ENCODE measurements around the gene GCGR.

GCGR gene

GRCh38 chr17:81803728-81804558, at the start of gene GCGR:
Gene GCGR, plus strand, starts transcription at chr17:81804150. Its CDS starts 4,869 bp downstream, at chr17:81809019.
- H3K9me3 ChIP-seq (ENCODE audit: insufficient read depth, low read depth, low read length): no peaks in the 10 kb centered on the region
- no peaks in the 10 kb centered on the region for H3K4me1 ChIP-seq (ENCODE audit: insufficient read depth, low read length)
- no peak within 1 kb of the TSS for H3K27ac ChIP-seq (ENCODE audit: low read length)
- no peaks in the 10 kb centered on the region for H3K36me3 ChIP-seq (ENCODE audit: insufficient read depth, low read depth, low read length)
- peak within 1 kb of the TSS; percentile 26; the same call in 1 of the 2 replicates for H3K4me3 ChIP-seq (ENCODE audit: low read length)
- no peak within 1 kb of the TSS for H3K9ac ChIP-seq (ENCODE audit: low read depth, low read length)
- H3K27me3 ChIP-seq (ENCODE audit: insufficient read depth, low read length): peaks cover 85% of the 10 kb centered on the region

GRCh38 chr17:81792675-81793615, 11.0 kb upstream of the GCGR start:
- H3K36me3 ChIP-seq (ENCODE audit: insufficient read depth, low read depth, low read length): no peaks in the 10 kb centered on the region
- no peak overlapping the region for H3K4me3 ChIP-seq (ENCODE audit: low read length)
- no peaks in the 10 kb centered on the region for H3K27me3 ChIP-seq (ENCODE audit: insufficient read depth, low read length)
- no peak overlapping the region for H3K9ac ChIP-seq (ENCODE audit: low read depth, low read length)
- no peaks in the 10 kb centered on the region for H3K9me3 ChIP-seq (ENCODE audit: insufficient read depth, low read depth, low read length)
- no peak overlapping the region for H3K27ac ChIP-seq (ENCODE audit: low read length)
- no peaks in the 10 kb centered on the region for H3K4me1 ChIP-seq (ENCODE audit: insufficient read depth, low read length)

GRCh38 chr17:81794074-81794476, 9.9 kb upstream of the GCGR start:
- Histone ChIP-seq H3K9me3 (ENCODE audit: insufficient read depth, low read depth, low read length) (no peaks in the 10 kb centered on the region), H3K9ac (ENCODE audit: low read depth, low read length) (no peak overlapping the region), H3K4me3 (ENCODE audit: low read length) (no peak overlapping the region), H3K36me3 (ENCODE audit: insufficient read depth, low read depth, low read length) (no peaks in the 10 kb centered on the region), H3K4me1 (ENCODE audit: insufficient read depth, low read length) (no peaks in the 10 kb centered on the region), H3K27ac (ENCODE audit: low read length) (no peak overlapping the region), H3K27me3 (ENCODE audit: insufficient read depth, low read length) (no peaks in the 10 kb centered on the region)

- Histone ChIP-seq H3K4me1 (ENCODE audit: insufficient read depth, low read length) (no peaks in the 10 kb centered on the region), H3K27me3 (ENCODE audit: insufficient read depth, low read length) (no peaks in the 10 kb centered on the region), H3K27ac (ENCODE audit: low read length) (no peak overlapping the region), H3K9ac (ENCODE audit: low read depth, low read length) (no peak overlapping the region), H3K36me3 (ENCODE audit: insufficient read depth, low read depth, low read length) (no peaks in the 10 kb centered on the region), H3K4me3 (ENCODE audit: low read length) (no peak overlapping the region), H3K9me3 (ENCODE audit: insufficient read depth, low read depth, low read length) (no peaks in the 10 kb centered on the region)
These were observed 9.4 kb upstream of the GCGR start for GRCh38 chr17:81794509-81794908.

- Histone ChIP-seq H3K4me1 (ENCODE audit: insufficient read depth, low read length) (no peaks in the 10 kb centered on the region), H3K4me3 (ENCODE audit: low read length) (no peak overlapping the region), H3K9ac (ENCODE audit: low read depth, low read length) (no peak overlapping the region), H3K36me3 (ENCODE audit: insufficient read depth, low read depth, low read length) (no peaks in the 10 kb centered on the region), H3K27me3 (ENCODE audit: insufficient read depth, low read length) (peaks cover 65% of the 10 kb centered on the region), H3K9me3 (ENCODE audit: insufficient read depth, low read depth, low read length) (no peaks in the 10 kb centered on the region), H3K27ac (ENCODE audit: low read length) (no peak overlapping the region)
These were observed 2.6 kb upstream of the GCGR start for GRCh38 chr17:81801327-81801726.

- Histone ChIP-seq H3K9ac (ENCODE audit: low read depth, low read length) (no peak overlapping the region), H3K9me3 (ENCODE audit: insufficient read depth, low read depth, low read length) (no peaks in the 10 kb centered on the region), H3K27me3 (ENCODE audit: insufficient read depth, low read length) (peaks cover 74% of the 10 kb centered on the region), H3K4me3 (ENCODE audit: low read length) (no peak overlapping the region), H3K4me1 (ENCODE audit: insufficient read depth, low read length) (no peaks in the 10 kb centered on the region), H3K36me3 (ENCODE audit: insufficient read depth, low read depth, low read length) (no peaks in the 10 kb centered on the region), H3K27ac (ENCODE audit: low read length) (no peak overlapping the region)
These were observed 1.7 kb upstream of the GCGR start for GRCh38 chr17:81802048-81802758.

GRCh38 chr17:81802856-81803643, 900 bp upstream of the GCGR start:
- H3K9me3 ChIP-seq (ENCODE audit: insufficient read depth, low read depth, low read length): no peaks in the 10 kb centered on the region
- H3K27me3 ChIP-seq (ENCODE audit: insufficient read depth, low read length): peaks cover 82% of the 10 kb centered on the region
- H3K4me3 ChIP-seq (ENCODE audit: low read length): peak overlapping the region; percentile 14; the same call in 1 of the 2 replicates
- no peaks in the 10 kb centered on the region for H3K4me1 ChIP-seq (ENCODE audit: insufficient read depth, low read length)
- H3K9ac ChIP-seq (ENCODE audit: low read depth, low read length): no peak overlapping the region
- H3K27ac ChIP-seq (ENCODE audit: low read length): no peak overlapping the region
- no peaks in the 10 kb centered on the region for H3K36me3 ChIP-seq (ENCODE audit: insufficient read depth, low read depth, low read length)

- H3K27ac ChIP-seq (ENCODE audit: low read length): no peak overlapping the region
These were observed 829 bp downstream of the GCGR start for GRCh38 chr17:81804559-81805399.

GRCh38 chr17:81805707-81806460, 1.9 kb downstream of the GCGR start:
- no peaks in the 10 kb centered on the region for H3K36me3 ChIP-seq (ENCODE audit: insufficient read depth, low read depth, low read length)
- H3K27ac ChIP-seq (ENCODE audit: low read length): no peak overlapping the region
- H3K4me3 ChIP-seq (ENCODE audit: low read length): no peak overlapping the region
- H3K27me3 ChIP-seq (ENCODE audit: insufficient read depth, low read length): peaks cover 82% of the 10 kb centered on the region
- no peaks in the 10 kb centered on the region for H3K9me3 ChIP-seq (ENCODE audit: insufficient read depth, low read depth, low read length)
- no peak overlapping the region for H3K9ac ChIP-seq (ENCODE audit: low read depth, low read length)
- H3K4me1 ChIP-seq (ENCODE audit: insufficient read depth, low read length): no peaks in the 10 kb centered on the region

More at GRCh38 chr17:81804559-81805399, 829 bp downstream of the GCGR start:
- H3K4me3 ChIP-seq (ENCODE audit: low read length): peak overlapping the region; percentile 26; the same call in 1 of the 2 replicates
- H3K36me3 ChIP-seq (ENCODE audit: insufficient read depth, low read depth, low read length): no peaks in the 10 kb centered on the region
- H3K4me1 ChIP-seq (ENCODE audit: insufficient read depth, low read length): no peaks in the 10 kb centered on the region
- peaks cover 92% of the 10 kb centered on the region for H3K27me3 ChIP-seq (ENCODE audit: insufficient read depth, low read length)
- no peaks in the 10 kb centered on the region for H3K9me3 ChIP-seq (ENCODE audit: insufficient read depth, low read depth, low read length)
- no peak overlapping the region for H3K9ac ChIP-seq (ENCODE audit: low read depth, low read length)
